ENCODE results near the gene IRF9. TPM values are rescaled to one million over a fixed set of nuclear protein-coding genes. Genes with fewer than 3 reads are reported as not detected.

The IRF9 gene
- total and polyA plus RNA-seq, 2 of the 13 experiments (the other 11 are each of a cell fraction or from before 2014, with no cell fraction given) = 14.9 to 49.7 TPM

DNA sequence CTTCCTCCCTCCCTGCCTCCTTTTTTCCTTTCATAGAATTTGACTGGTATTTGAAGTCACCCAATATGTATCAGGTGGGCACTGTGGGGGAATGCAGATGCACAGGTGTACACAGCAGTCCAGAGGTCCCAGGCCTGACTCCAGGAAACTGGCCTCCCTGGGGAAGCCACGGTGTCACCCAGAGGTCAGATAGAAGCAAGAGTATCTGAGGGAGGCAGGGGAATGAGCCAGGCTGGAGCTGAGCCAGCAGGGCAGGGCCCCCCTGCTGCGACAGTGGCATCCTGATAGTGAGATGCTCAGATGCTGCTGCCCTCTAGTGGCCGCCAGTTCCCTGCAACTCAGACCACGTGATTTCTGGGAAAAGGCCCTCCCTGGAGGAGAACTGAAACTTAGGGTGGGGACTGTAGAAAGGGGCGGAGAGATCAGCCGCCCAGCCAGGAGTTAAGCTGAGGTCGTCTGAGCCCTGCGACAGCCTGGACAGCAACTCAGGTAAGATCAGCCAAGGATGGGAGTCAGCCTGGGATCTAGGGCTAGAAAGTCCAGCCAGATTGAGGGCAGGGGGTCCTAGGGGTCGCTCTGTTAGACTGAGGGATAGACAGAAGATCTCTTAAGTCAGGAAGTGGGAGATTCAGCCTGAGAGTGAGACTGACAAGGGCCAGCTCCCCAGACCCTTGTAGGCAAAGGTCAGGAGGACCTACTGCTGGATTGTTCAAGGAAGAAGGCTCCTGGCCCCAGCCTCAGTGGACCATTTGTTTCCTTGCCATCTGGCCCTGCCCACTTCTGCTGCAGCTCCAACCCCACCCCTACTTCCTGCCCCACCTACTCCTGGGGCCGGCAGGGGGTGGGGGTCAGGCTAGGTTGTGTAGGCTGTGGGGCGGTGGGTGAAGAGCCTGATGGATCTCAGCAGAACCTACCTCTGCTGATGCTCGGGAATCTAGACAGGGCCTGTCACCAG is at the start of gene IRF9 (continued):
- TF ChIP-seq CC2D1A (CRISPR knock-in tag; IDR thresholded peaks at IDR 0.05) = no peak
- TF ChIP-seq ZNF644 (CRISPR knock-in tag; IDR thresholded peaks at IDR 0.05; ENCODE audit: low read depth) = peak; percentile 41; the same call in 1 of the 2 replicates
- TF ChIP-seq HNRNPUL1 (IDR thresholded peaks at IDR 0.05; ENCODE audit: low read depth, low read length) = no peak
- peak; percentile 98 for TF ChIP-seq ZMYM4 (CRISPR knock-in tag; IDR thresholded peaks at IDR 0.05)
- TF ChIP-seq KAT8 (CRISPR knock-in tag; IDR thresholded peaks at IDR 0.05) = peak; percentile 99
- no peak for TF ChIP-seq TBX3 (IDR thresholded peaks at IDR 0.05; ENCODE audit: borderline replicate concordance)
- TF ChIP-seq, protein P1, sequence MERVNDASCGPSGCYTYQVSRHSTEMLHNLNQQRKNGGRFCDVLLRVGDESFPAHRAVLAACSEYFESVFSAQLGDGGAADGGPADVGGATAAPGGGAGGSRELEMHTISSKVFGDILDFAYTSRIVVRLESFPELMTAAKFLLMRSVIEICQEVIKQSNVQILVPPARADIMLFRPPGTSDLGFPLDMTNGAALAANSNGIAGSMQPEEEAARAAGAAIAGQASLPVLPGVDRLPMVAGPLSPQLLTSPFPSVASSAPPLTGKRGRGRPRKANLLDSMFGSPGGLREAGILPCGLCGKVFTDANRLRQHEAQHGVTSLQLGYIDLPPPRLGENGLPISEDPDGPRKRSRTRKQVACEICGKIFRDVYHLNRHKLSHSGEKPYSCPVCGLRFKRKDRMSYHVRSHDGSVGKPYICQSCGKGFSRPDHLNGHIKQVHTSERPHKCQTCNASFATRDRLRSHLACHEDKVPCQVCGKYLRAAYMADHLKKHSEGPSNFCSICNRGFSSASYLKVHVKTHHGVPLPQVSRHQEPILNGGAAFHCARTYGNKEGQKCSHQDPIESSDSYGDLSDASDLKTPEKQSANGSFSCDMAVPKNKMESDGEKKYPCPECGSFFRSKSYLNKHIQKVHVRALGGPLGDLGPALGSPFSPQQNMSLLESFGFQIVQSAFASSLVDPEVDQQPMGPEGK (CRISPR knock-in tag; IDR thresholded peaks at IDR 0.05) = peak; percentile 100
- TF ChIP-seq ZBTB42 (CRISPR knock-in tag; IDR thresholded peaks at IDR 0.05) = 0 out of 2 replicates have a peak, but pooled peaks have one; percentile 87
- peak; percentile 69 for TF ChIP-seq PBX2 (CRISPR knock-in tag; IDR thresholded peaks at IDR 0.05)
- peak; percentile 89 for TF ChIP-seq ZNF784 (CRISPR knock-in tag; IDR thresholded peaks at IDR 0.05; ENCODE audit: borderline replicate concordance)
- peak; percentile 72; the same call in 1 of the 2 replicates for TF ChIP-seq EEA1 (CRISPR knock-in tag; IDR thresholded peaks at IDR 0.05; ENCODE audit: borderline replicate concordance)
- TF ChIP-seq ZSCAN9 (CRISPR knock-in tag; IDR thresholded peaks at IDR 0.05; ENCODE audit: borderline replicate concordance) = peak; percentile 98
- peak; percentile 99 for TF ChIP-seq ZNF749 (CRISPR knock-in tag; IDR thresholded peaks at IDR 0.05; ENCODE audit: borderline replicate concordance)
- peak; percentile 87 for TF ChIP-seq CEBPG (CRISPR knock-in tag; IDR thresholded peaks at IDR 0.05)
- peak; percentile 95 for TF ChIP-seq SRY (CRISPR knock-in tag; IDR thresholded peaks at IDR 0.05)
- no peak for TF ChIP-seq SMARCE1 (IDR thresholded peaks at IDR 0.05; ENCODE audit: borderline replicate concordance)
- no peak for TF ChIP-seq SOX13 (IDR thresholded peaks at IDR 0.05)
- peak; percentile 60 to 91; a peak in 3 of 4 replicates for TF ChIP-seq SOX13 (CRISPR knock-in tag; conservative IDR thresholded peaks at IDR 0.05 in 1 of 2, IDR thresholded peaks at IDR 0.05 in 1 of 2)
- peak; percentile 71 for TF ChIP-seq NFYC (CRISPR knock-in tag; IDR thresholded peaks at IDR 0.05)
- peak; percentile 99 for TF ChIP-seq GATAD2A (CRISPR knock-in tag; IDR thresholded peaks at IDR 0.05)
- TF ChIP-seq TOE1 (CRISPR knock-in tag; IDR thresholded peaks at IDR 0.05) = peak; percentile 95; the same call in 1 of the 2 replicates
- TF ChIP-seq NCOR1 (IDR thresholded peaks at IDR 0.05; ENCODE audit: borderline replicate concordance, low read length) = no peak; the same call in 1 of the 2 replicates
- TF ChIP-seq NFIC (IDR thresholded peaks at IDR 0.05; ENCODE audit: low read length) = peak; percentile 94; the same call in 1 of the 2 replicates
- TF ChIP-seq ARID2 (CRISPR knock-in tag; IDR thresholded peaks at IDR 0.05; ENCODE audit: borderline replicate concordance) = peak; percentile 82
- peak; percentile 92 for TF ChIP-seq TP53 (CRISPR knock-in tag; conservative IDR thresholded peaks at IDR 0.05)
- TF ChIP-seq KDM6A (CRISPR knock-in tag; IDR thresholded peaks at IDR 0.05; ENCODE audit: low read depth) = peak; percentile 81
- no peak for TF ChIP-seq ZNF543 (CRISPR knock-in tag; IDR thresholded peaks at IDR 0.05)

Data from HepG2 (cell line).